HG03280 (cell line): Measurements from ENCODE around the gene MYO5B.

ENCODE experiments used
- ATAC-seq: cut with Tn5 transposase; IDR thresholded peaks from one replicate; pipeline ENCODE4 v1.9.1; 2021; ENCODE audit warnings: mild to moderate bottlenecking, moderate library complexity; ENCODE audit not compliant: unreplicated experiment

Gene MYO5B

DNA sequence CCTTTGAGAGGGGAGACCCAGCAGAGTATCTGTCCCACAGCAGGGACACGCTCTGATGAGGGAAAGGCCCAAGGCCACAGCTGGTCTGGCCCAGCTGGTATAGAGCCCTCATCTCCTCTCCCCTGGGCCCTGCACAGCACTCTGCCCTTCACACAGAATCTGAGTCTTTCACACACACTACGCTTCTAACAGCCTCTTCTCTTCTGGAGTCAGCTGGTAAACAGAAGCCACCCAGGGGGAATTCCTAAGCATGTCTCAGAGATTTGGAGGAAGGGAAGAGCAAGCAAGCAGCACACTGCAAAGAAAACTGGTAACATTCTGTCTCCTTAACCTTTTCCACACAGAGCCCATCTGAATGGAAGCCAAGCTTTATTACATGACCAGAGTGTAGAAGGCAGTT, 260.5 kb downstream of the MYO5B start:
- no peak for ATAC-seq

- no peak for ATAC-seq
Observed at GRCh38 chr18:49933530-49934128, 261.3 kb downstream of the MYO5B start.

DNA sequence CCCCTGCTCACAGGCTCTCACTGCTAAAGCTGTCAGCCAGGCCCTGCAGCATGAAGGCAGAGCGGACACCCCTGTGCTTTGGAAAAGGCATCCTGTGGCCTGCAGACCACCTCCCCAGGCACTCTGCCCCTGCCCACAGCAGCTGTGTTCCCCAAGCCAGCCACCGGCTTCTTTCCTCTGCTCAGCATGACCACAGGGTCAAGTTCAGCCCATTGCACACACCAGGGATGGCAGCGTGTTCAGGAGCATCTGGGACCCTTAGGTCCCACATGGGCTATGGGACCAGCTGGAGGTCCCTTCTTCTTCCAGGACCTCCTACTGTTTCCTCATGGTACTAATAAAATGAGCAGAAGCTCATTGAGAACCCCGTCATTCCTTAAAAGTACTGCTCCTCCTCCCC, 263.2 kb downstream of the MYO5B start:
- ATAC-seq, result no peak

- ATAC-seq, result no peak
Observed at GRCh38 chr18:49931179-49931578, 263.8 kb downstream of the MYO5B start.

- ATAC-seq, result no peak
Observed at GRCh38 chr18:49926106-49926745, 268.7 kb downstream of the MYO5B start.

- ATAC-seq, result no peak
Observed at GRCh38 chr18:49924293-49924983, 270.5 kb downstream of the MYO5B start.

DNA sequence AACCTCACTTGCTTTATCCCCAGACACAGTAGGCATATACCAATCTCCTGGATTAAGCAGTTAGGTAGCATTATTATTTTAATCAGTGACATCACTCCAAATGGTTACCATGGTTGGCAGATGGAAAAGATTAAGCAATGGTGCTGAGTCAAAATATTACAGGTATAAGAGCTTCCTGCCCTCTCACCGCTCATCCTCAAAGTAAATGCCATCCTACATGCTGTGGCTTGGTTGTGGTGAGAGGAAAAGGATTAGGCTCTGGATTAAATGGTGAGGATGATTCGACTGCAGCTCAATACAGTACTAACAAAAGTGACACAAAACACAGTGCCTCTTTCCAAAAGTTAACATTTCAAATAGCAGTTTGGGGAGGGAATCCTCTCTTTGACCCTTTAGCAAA, 272.7 kb downstream of the MYO5B start:
- ATAC-seq, result no peak

- ATAC-seq, result no peak
Observed at GRCh38 chr18:49921318-49921985, 273.5 kb downstream of the MYO5B start.

- ATAC-seq, result no peak
Observed at GRCh38 chr18:49920731-49921130, 274.2 kb downstream of the MYO5B start.

- no peak for ATAC-seq
Observed at GRCh38 chr18:49917742-49918141, 277.2 kb downstream of the MYO5B start.

- no peak for ATAC-seq
Observed at GRCh38 chr18:49915352-49915751, 279.6 kb downstream of the MYO5B start.

DNA sequence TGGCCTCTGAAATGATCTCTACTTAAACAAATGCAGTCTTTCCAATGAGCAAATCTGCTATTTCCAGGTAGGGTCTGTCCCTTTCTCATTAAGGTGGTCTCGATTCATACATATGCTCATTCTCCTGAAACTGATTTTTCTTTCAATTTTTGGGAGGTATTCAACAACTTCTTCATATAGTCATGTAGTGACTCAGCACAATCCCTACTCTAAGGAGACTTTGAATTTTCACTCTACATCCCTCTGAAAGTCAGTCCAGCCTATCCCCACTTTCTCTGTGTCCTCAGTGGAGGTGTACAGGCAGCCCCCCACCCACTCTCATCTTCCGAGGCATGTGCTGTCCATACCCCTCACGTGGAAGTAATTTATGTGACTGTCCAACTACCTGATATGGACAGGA, 281.7 kb downstream of the MYO5B start:
- ATAC-seq, result no peak

GRCh38 chr18:49911427-49911826, 283.5 kb downstream of the MYO5B start:
- no peak for ATAC-seq

GRCh38 chr18:49910986-49911385, 284.0 kb downstream of the MYO5B start:
- ATAC-seq, result no peak

DNA sequence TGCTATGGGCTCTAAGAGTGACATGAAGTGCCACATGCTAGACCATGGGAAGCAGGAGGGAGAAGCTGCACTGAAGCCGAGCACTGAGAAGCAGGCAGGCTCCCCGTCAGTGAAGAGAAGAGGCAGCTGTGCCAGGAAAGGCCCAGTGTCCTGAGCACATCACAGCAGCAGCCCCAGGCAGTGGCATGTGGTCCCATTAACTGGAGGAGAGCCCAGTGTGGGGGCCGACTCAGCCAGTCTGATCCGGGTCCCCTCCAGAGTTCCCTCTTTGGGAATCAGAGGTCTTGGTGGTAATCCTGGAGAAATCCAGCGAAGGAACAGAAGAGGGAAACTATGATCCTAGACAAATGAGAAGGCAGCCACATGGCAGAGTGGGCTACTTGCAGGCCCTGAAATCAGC, 284.9 kb downstream of the MYO5B start:
- no peak for ATAC-seq

DNA sequence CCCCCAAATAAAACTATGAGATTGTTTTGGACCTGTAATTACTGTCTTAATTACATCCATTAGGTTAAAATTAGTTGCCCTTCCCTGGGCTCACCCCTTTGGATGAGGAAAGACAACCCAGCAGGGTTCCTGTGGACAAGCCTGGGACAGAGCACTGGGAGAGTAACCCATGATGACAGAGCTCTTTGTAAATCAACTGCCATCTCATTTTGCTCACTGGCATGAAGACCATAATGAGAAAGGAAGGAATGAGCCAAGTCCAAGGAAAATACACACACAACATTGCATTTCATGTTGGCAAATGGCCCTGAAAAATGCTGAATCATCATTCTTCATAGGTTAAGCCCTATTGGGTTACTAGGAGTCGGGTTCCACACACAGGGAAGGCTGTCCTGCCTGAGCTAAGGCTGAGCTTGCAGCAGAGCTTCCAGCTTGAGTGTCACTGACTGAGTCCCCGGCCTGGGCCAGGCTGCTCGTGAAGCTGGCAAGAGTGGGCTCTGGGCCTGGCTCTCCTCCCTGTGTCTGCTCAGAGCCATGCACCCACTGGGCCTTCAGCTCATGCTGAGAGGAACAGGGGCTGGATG, 287.5 kb downstream of the MYO5B start:
- ATAC-seq, result no peak

- ATAC-seq, result no peak
Observed at GRCh38 chr18:49905771-49906170, 289.2 kb downstream of the MYO5B start.

GRCh38 chr18:49904871-49905555, 289.9 kb downstream of the MYO5B start:
- ATAC-seq, result no peak

- ATAC-seq, result no peak
Observed at GRCh38 chr18:49901862-49902340, 293.0 kb downstream of the MYO5B start.

GRCh38 chr18:49899657-49900330, 295.2 kb downstream of the MYO5B start:
- no peak for ATAC-seq
